Panc1 (cell line): ENCODE results near the gene HOXB2. TPM values are rescaled to one million over a fixed set of nuclear protein-coding genes. Genes with fewer than 3 reads are reported as not detected.

ENCODE experiments used
- ATAC-seq: fragments of 200-7000 bp; cut with Tn5 transposase; 2 replicates; pipeline ENCODE4 v1.9.1; 2020; ENCODE audit warnings: mild to moderate bottlenecking, moderate library complexity
- BruUV-seq: library from RNA; stranded (reverse); fragments of 400-500 nt; replicated peaks from 2 replicates; lab custom pipeline; 2021; lab: Mats Ljungman, UMichigan
- CTCF ChIA-PET: fragments of 300-600 bp; sonication (Branson Sonifier 250); formaldehyde crosslinking; loops from one replicate; lab custom pipeline; 2022; ENCODE audit warnings: antibody characterized with exemption; lab: Charles Lee
- POLR2A ChIA-PET: fragments of 300-600 bp; sonication (Branson Sonifier 250); formaldehyde crosslinking; loops from one replicate; lab custom pipeline; 2022; ENCODE audit warnings: antibody characterized with exemption; lab: Charles Lee
- DNase-seq: peaks from one replicate; pipeline ENCODE4 v3.0.0-alpha.2; 2010; ENCODE audit warnings: low read depth, low spot score
- H3K27ac ChIP-seq: 2 replicates; pipeline ENCODE4 v1.5.1; 2011; ENCODE audit warnings: mild to moderate bottlenecking, low read length, inconsistent platforms
- H3K27me3 ChIP-seq: fragments of 200-500 bp; sonication (Bioruptor generic); 2 replicates; pipeline ENCODE4 v1.6.0; 2014; ENCODE audit warnings: low read length, inconsistent platforms; ENCODE audit not compliant: control insufficient read depth, insufficient read depth
- H3K36me3 ChIP-seq: fragments of 200-500 bp; sonication (Bioruptor generic); 2 replicates; pipeline ENCODE4 v1.5.1; 2014; ENCODE audit warnings: inconsistent platforms, mild to moderate bottlenecking, low read length, moderate library complexity; ENCODE audit not compliant: control insufficient read depth, insufficient read depth
- H3K4me1 ChIP-seq: 2 replicates; pipeline ENCODE4 v1.5.1; 2011; ENCODE audit warnings: inconsistent platforms, mild to moderate bottlenecking, low read length, moderate library complexity; ENCODE audit not compliant: control insufficient read depth, insufficient read depth
- H3K4me3 ChIP-seq, 2 experiments: 2 replicates each; pipeline ENCODE4 v1.5.1; 2011 to 2012; ENCODE audit warnings: low read depth in 2 of 2, low read length in 2 of 2, mild to moderate bottlenecking in 2 of 2, inconsistent platforms in 1 of 2, moderate library complexity in 1 of 2
- H3K9me3 ChIP-seq: fragments of 200-500 bp; sonication (Bioruptor generic); 2 replicates; pipeline ENCODE4 v1.5.1; 2014; ENCODE audit warnings: low read depth, mild to moderate bottlenecking, inconsistent platforms, low read length, moderate library complexity; ENCODE audit not compliant: control insufficient read depth, insufficient read depth
- POLR2AphosphoS5 ChIP-seq: IDR thresholded peaks from 2 replicates; pipeline ENCODE4 v1.6.1; 2012; ENCODE audit warnings: mild to moderate bottlenecking, low read depth, low read length, moderate library complexity
- SIN3A ChIP-seq: IDR thresholded peaks from 2 replicates; pipeline ENCODE4 v1.6.1; 2012; ENCODE audit warnings: low read depth, mild to moderate bottlenecking, low read length, moderate library complexity, borderline replicate concordance; ENCODE audit not compliant: insufficient read depth
- TCF7L2 ChIP-seq: IDR thresholded peaks from 2 replicates; pipeline ENCODE4 v1.6.1; 2011; ENCODE audit warnings: mild to moderate bottlenecking, low read depth, low read length, inconsistent platforms
- in situ Hi-C: cut with HindIII; loops from 2 replicates; pipeline ENCODE4 v1.10.0; 2016; ENCODE audit warnings: low sequenced_read_pairs, low pct_unique_long_range_greater_than_20kb
- intact Hi-C: fragments of 100-400 bp; cut with micrococcal nuclease; formaldehyde crosslinking; loops from one replicate; pipeline ENCODE4 v1.10.0; 2022; ENCODE audit not compliant: unreplicated experiment
- total RNA-seq: library from RNA; stranded (reverse); gene quantifications from one replicate; pipeline ENCODE4 v1.2.1, GENCODE V29; 2021; ENCODE audit not compliant: unreplicated experiment
- TF ChIP-seq, protein P1 (sequence below), 2 experiments: IDR thresholded peaks; 2 replicates each; pipeline ENCODE4 v1.6.1; 2011 to 2012; ENCODE audit warnings: low read depth in 2 of 2, control low read depth in 1 of 2, low read length in 1 of 2, mild to moderate bottlenecking in 1 of 2, moderate library complexity in 1 of 2; ENCODE audit not compliant: insufficient read depth in 1 of 2
- TF ChIP-seq, protein P2 (sequence below): fragments of 450-650 bp; IDR thresholded peaks from 2 replicates; pipeline ENCODE4 v1.5.1; 2017; ENCODE audit warnings: mild to moderate bottlenecking

The HOXB2 gene
- total RNA-seq, 1 experiment from 2014 or later, result 70.1 TPM

DNA sequence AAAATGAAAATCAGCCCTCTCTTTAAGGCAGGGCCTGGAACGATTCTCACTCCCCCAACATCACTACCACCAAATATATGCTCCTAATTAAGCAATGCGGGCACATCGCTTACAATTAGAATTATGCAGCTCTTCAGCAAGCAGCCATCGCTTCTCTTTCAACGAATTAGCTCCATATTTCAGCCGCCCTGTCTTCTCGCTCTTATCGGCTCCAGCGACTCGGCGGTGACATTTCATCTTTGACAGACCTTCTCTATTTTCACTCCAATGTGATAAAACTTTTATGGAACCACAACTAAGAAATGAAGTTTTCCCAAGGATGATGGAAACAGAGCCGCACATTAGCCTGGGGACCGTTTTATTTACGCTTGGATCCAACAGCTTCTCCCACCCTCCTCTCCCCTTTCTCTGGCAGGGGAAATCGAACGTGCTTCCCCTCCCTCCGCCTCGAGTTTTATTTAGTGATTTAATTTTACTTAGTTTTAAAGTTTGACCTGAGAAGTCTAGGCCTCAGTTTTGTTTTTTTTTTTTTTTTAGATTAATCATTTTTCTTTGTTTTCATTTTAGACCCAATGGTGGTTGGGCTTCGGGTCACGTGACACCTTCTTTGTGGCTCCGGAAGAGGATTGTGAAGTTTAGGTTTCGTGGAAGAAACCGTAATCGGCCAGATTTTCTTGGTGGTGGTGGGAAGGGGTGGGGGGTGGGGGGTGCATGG lies 3.1 kb upstream of the HOXB2 start:
- Histone ChIP-seq H3K9me3 (no peaks in the 10 kb centered on the region), H3K27ac (peak overlapping the region; percentile 98), H3K36me3 (peaks cover 23% of the 10 kb centered on the region), H3K4me1 (peaks cover 75% of the 10 kb centered on the region), H3K27me3 (no peaks in the 10 kb centered on the region), H3K4me3 (peak overlapping the region; percentile 15 to 43)
- no peak for ATAC-seq
- BruUV-seq, result no TSS peak
- intact Hi-C loops (no loop called here), in situ Hi-C loops (no loop called here)
- TF ChIP-seq, protein P1, sequence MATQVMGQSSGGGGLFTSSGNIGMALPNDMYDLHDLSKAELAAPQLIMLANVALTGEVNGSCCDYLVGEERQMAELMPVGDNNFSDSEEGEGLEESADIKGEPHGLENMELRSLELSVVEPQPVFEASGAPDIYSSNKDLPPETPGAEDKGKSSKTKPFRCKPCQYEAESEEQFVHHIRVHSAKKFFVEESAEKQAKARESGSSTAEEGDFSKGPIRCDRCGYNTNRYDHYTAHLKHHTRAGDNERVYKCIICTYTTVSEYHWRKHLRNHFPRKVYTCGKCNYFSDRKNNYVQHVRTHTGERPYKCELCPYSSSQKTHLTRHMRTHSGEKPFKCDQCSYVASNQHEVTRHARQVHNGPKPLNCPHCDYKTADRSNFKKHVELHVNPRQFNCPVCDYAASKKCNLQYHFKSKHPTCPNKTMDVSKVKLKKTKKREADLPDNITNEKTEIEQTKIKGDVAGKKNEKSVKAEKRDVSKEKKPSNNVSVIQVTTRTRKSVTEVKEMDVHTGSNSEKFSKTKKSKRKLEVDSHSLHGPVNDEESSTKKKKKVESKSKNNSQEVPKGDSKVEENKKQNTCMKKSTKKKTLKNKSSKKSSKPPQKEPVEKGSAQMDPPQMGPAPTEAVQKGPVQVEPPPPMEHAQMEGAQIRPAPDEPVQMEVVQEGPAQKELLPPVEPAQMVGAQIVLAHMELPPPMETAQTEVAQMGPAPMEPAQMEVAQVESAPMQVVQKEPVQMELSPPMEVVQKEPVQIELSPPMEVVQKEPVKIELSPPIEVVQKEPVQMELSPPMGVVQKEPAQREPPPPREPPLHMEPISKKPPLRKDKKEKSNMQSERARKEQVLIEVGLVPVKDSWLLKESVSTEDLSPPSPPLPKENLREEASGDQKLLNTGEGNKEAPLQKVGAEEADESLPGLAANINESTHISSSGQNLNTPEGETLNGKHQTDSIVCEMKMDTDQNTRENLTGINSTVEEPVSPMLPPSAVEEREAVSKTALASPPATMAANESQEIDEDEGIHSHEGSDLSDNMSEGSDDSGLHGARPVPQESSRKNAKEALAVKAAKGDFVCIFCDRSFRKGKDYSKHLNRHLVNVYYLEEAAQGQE (IDR thresholded peaks at IDR 0.05; ENCODE audit: insufficient read depth in 1 of 2, low read depth in 2 of 2, low read length in 1 of 2), result no peak
- TF ChIP-seq, protein P2, sequence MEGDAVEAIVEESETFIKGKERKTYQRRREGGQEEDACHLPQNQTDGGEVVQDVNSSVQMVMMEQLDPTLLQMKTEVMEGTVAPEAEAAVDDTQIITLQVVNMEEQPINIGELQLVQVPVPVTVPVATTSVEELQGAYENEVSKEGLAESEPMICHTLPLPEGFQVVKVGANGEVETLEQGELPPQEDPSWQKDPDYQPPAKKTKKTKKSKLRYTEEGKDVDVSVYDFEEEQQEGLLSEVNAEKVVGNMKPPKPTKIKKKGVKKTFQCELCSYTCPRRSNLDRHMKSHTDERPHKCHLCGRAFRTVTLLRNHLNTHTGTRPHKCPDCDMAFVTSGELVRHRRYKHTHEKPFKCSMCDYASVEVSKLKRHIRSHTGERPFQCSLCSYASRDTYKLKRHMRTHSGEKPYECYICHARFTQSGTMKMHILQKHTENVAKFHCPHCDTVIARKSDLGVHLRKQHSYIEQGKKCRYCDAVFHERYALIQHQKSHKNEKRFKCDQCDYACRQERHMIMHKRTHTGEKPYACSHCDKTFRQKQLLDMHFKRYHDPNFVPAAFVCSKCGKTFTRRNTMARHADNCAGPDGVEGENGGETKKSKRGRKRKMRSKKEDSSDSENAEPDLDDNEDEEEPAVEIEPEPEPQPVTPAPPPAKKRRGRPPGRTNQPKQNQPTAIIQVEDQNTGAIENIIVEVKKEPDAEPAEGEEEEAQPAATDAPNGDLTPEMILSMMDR, result no peak
- TF ChIP-seq POLR2AphosphoS5, result peak; percentile 70; the same call in 1 of the 2 replicates
- peak; percentile 96 for TF ChIP-seq TCF7L2
- TF ChIP-seq SIN3A, result no peak
- DNase-seq, result no peak
- POLR2A ChIA-PET, result interaction anchor here (0.5 to 0.6 kb wide), 2 partner anchors 38 to 46 kb away, joined by 4 to 11 read pairs; no protein-coding TSS in a partner anchor
- CTCF ChIA-PET, result interaction anchor here (0.6 to 1.3 kb wide), 4 partner anchors 12 to 70 kb away, joined by 3 to 15 read pairs (median 6); no protein-coding TSS in a partner anchor

DNA sequence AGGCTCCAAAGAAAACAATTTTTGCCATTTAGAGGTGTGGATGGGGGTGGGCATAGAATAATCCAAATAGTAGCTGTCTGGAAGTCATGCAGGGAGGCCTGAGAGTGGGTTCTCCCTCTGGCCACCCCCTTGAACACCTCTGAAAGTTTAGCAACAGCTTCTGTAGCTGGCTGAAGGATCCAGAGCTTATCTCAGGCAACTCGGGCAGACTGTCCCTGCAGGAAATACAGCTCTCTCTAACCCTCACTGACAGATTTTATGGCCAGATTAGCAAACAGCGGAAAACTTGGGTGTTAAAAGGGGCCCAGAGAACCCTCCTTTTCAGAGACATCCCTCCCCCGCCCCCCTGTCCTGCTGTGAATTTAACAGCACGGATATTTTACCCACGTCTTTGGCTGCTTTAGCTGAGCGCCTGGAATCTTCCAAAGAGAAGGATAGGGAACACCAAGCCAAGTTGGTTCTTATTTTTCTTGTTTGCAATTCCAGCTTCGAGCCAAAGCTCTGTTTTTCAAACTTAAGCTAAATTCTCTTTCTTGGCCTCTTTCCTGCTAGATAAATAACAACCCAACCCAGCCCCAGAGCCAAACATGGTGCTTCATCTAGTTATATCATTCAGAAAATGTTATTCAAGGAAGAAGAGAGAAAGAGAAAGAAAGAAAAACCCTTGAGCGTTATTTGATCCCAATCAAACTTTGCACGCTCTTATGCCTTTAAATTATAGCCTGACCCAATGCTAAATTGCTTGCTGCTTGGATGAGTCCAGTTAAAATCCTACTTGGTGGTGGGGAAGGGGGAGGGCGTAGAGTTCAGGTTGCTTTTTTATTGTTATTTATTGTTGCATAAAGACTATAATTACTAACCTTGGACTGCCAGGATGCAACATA lies 2.3 kb upstream of the HOXB2 start:
- intact Hi-C loops, result no loop called here
- TF ChIP-seq, protein P2, result no peak
- TF ChIP-seq POLR2AphosphoS5 (peak; percentile 91), SIN3A (0 out of 2 replicates have a peak, but pooled peaks have one; percentile 62), TCF7L2 (peak; percentile 76)
- TF ChIP-seq, protein P1 (IDR thresholded peaks at IDR 0.05; ENCODE audit: insufficient read depth in 1 of 2, low read depth in 2 of 2, low read length in 1 of 2), result no peak; a peak in 1 of 4 replicates
- ChIA-PET CTCF (interaction anchor here (0.6 to 0.9 kb wide), 6 partner anchors 14 to 287 kb away, joined by 3 to 15 read pairs (median 4); partner anchors contain the start of gene HOXB6), POLR2A (interaction anchor here (0.5 to 0.6 kb wide), 3 partner anchors 13 to 389 kb away, joined by 3 to 8 read pairs (median 4); no protein-coding TSS in a partner anchor)
- Histone ChIP-seq H3K9me3 (no peaks in the 10 kb centered on the region), H3K36me3 (peaks cover 29% of the 10 kb centered on the region), H3K4me3 (peak overlapping the region; percentile 15 to 43), H3K4me1 (peaks cover 68% of the 10 kb centered on the region), H3K27me3 (no peaks in the 10 kb centered on the region), H3K27ac (peak overlapping the region; percentile 98)
- ATAC-seq (peak; percentile 38), DNase-seq (no peak)
- no TSS peak for BruUV-seq
- in situ Hi-C loops, result no loop called here
